ENCODE measurements around the gene PCDHA5.
"Not testable (repeated sequence)": the region's sequence is repeated elsewhere in the genome, so short reads cannot be mapped to it uniquely, and the experiment has no call there.

The PCDHA5 gene

DNA sequence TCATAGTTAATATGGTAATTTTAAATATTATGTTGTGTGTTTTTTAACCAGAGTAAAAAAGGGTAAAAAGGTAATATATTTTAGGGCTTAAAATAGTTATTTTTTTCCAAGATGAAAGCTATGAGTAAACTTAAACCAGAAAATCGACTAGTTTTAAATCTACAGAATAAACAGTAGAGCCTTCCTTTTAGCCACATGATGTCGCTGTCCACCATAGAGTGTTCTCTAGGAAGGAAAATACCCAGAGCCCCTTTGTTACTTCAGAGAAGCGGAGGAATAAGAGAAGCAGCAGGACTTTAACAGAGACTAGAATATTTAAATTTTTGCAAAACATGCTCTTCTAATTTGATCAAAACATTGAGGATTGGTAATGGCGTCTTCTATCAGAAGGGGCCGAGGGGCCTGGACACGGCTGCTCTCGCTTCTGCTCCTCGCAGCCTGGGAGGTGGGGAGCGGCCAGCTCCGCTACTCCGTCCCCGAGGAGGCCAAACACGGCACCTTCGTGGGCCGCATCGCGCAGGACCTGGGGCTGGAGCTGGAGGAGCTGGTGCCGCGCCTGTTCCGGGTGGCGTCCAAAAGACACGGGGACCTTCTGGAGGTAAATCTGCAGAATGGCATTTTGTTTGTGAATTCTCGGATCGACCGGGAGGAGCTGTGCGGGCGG is 26.7 kb upstream of the PCDHA5 start, which contains the start of gene PCDHA2:
PCDHA2 (plus strand) TSS at position 258 of the 664 bp plus-strand sequence.
- H3K9me3 ChIP-seq, result peaks cover 61% of the 10 kb centered on the region
- H3K4me3 ChIP-seq (ENCODE audit: low read depth in 1 of 2, low read length in 1 of 2), result no peak within 1 kb of the TSS
- peaks cover 0 to 7% of the 10 kb centered on the region in 2 experiments for H3K4me1 ChIP-seq (ENCODE audit: control insufficient read depth in 1 of 2, insufficient read depth in 1 of 2, low read depth in 1 of 2, low read length in 1 of 2)

GRCh38 chr5:140795259-140795641 is 26.2 kb upstream of the PCDHA5 start:
- H3K27ac ChIP-seq, result no peak overlapping the region
- H3K9me3 ChIP-seq, result peaks cover 58% of the 10 kb centered on the region
- peaks cover 0 to 7% of the 10 kb centered on the region in 2 experiments for H3K4me1 ChIP-seq (ENCODE audit: control insufficient read depth in 1 of 2, insufficient read depth in 1 of 2, low read depth in 1 of 2, low read length in 1 of 2)
- no peaks in the 10 kb centered on the region for H3K36me3 ChIP-seq
- H3K4me3 ChIP-seq (ENCODE audit: low read depth in 1 of 2, low read length in 1 of 2), result no peak overlapping the region
- H3K27me3 ChIP-seq, result peaks cover 26% of the 10 kb centered on the region
- TF ChIP-seq CTCF (IDR thresholded peaks at IDR 0.05), result no peak

More for the DNA sequence above, 26.7 kb upstream of the PCDHA5 start, which contains the start of gene PCDHA2:
- no peak for TF ChIP-seq CTCF (IDR thresholded peaks at IDR 0.05)
- no peak within 1 kb of the TSS for H3K27ac ChIP-seq
- no peaks in the 10 kb centered on the region for H3K36me3 ChIP-seq
- peaks cover 26% of the 10 kb centered on the region for H3K27me3 ChIP-seq

- not testable (repeated sequence) for H3K4me1 ChIP-seq (ENCODE audit: control insufficient read depth in 1 of 2, insufficient read depth in 1 of 2, low read depth in 1 of 2, low read length in 1 of 2); H3K27ac ChIP-seq; H3K36me3 ChIP-seq; H3K4me3 ChIP-seq (ENCODE audit: low read depth in 1 of 2, low read length in 1 of 2)
- Histone ChIP-seq H3K9me3 (peaks cover 53% of the 10 kb centered on the region), H3K27me3 (peaks cover 35% of the 10 kb centered on the region)
Observed at GRCh38 chr5:140796072-140796717, 25.2 kb upstream of the PCDHA5 start.

DNA sequence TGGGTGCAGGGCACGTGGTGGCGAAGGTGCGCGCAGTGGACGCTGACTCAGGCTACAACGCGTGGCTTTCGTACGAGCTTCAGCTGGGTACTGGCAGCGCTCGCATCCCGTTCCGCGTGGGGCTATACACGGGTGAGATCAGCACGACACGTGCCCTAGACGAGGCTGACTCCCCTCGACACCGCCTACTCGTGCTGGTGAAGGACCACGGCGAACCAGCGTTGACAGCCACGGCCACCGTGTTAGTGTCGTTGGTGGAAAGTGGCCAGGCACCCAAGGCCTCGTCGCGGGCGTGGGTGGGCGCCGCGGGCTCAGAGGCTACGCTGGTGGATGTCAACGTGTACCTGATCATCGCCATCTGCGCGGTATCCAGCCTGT is 24.7 kb upstream of the PCDHA5 start:
- TF ChIP-seq CTCF (IDR thresholded peaks at IDR 0.05), result no peak
- Histone ChIP-seq H3K9me3 (peaks cover 53% of the 10 kb centered on the region), H3K36me3 (no peaks in the 10 kb centered on the region), H3K27me3 (peaks cover 40% of the 10 kb centered on the region), H3K27ac (no peak overlapping the region), H3K4me1 (ENCODE audit: control insufficient read depth in 1 of 2, insufficient read depth in 1 of 2, low read depth in 1 of 2, low read length in 1 of 2) (no peaks in the 10 kb centered on the region), H3K4me3 (ENCODE audit: low read depth in 1 of 2, low read length in 1 of 2) (no peak overlapping the region)

- Histone ChIP-seq H3K36me3 (no peaks in the 10 kb centered on the region), H3K9me3 (peaks cover 41% of the 10 kb centered on the region), H3K4me3 (ENCODE audit: low read depth in 1 of 2, low read length in 1 of 2) (no peak within 1 kb of the TSS), H3K27me3 (peaks cover 24% of the 10 kb centered on the region), H3K4me1 (ENCODE audit: control insufficient read depth in 1 of 2, insufficient read depth in 1 of 2, low read depth in 1 of 2, low read length in 1 of 2) (no peaks in the 10 kb centered on the region), H3K27ac (no peak within 1 kb of the TSS)
- no peak for TF ChIP-seq CTCF (IDR thresholded peaks at IDR 0.05)
Observed at GRCh38 chr5:140800816-140801493, 20.5 kb upstream of the PCDHA5 start, which contains the start of gene PCDHA3. TSS of gene PCDHA3 (plus strand) at chr5:140801057.

GRCh38 chr5:140801494-140801841 is 19.9 kb upstream of the PCDHA5 start:
- Histone ChIP-seq H3K27me3 (peaks cover 24% of the 10 kb centered on the region), H3K27ac (no peak overlapping the region), H3K4me3 (ENCODE audit: low read depth in 1 of 2, low read length in 1 of 2) (no peak overlapping the region), H3K9me3 (peaks cover 36% of the 10 kb centered on the region), H3K4me1 (ENCODE audit: control insufficient read depth in 1 of 2, insufficient read depth in 1 of 2, low read depth in 1 of 2, low read length in 1 of 2) (no peaks in the 10 kb centered on the region), H3K36me3 (no peaks in the 10 kb centered on the region)
- no peak for TF ChIP-seq CTCF (IDR thresholded peaks at IDR 0.05)

GRCh38 chr5:140802381-140802780 is 19.0 kb upstream of the PCDHA5 start:
- H3K9me3 ChIP-seq, result peaks cover 30% of the 10 kb centered on the region
- not testable (repeated sequence) for H3K4me3 ChIP-seq (ENCODE audit: low read depth in 1 of 2, low read length in 1 of 2); H3K4me1 ChIP-seq (ENCODE audit: control insufficient read depth in 1 of 2, insufficient read depth in 1 of 2, low read depth in 1 of 2, low read length in 1 of 2); H3K36me3 ChIP-seq; H3K27ac ChIP-seq
- H3K27me3 ChIP-seq, result peaks cover 33% of the 10 kb centered on the region

Measured in neutrophil (primary cell).